Measurements from ENCODE around the gene KL. TPM values are rescaled to one million over a fixed set of nuclear protein-coding genes. Genes with fewer than 3 reads are reported as not detected.

Gene KL
- 1.6 TPM for total RNA-seq
- 0.80 TPM for polyA plus RNA-seq
- long read RNA-seq, donor 1 = 0 reads
- long read RNA-seq, donor 2 = 0 reads
- long read RNA-seq, donor 3 = 0 reads
- long read RNA-seq, donor 4 = 0 reads
- long read RNA-seq, donor 5, full-length matches to known transcripts = 1 of 1 reads
- long read RNA-seq, donor 5, partial matches to known transcripts = 0 of 1 reads
- long read RNA-seq, donor 5, other reads (novel, unspliced or antisense) = 0 of 1 reads
- long read RNA-seq, donor 6 = 0 reads
- long read RNA-seq, donor 7 = 0 reads
- long read RNA-seq, donor 8 = 0 reads
- long read RNA-seq, donor 9 = 0 reads
- long read RNA-seq, donor 10 = 0 reads

DNA sequence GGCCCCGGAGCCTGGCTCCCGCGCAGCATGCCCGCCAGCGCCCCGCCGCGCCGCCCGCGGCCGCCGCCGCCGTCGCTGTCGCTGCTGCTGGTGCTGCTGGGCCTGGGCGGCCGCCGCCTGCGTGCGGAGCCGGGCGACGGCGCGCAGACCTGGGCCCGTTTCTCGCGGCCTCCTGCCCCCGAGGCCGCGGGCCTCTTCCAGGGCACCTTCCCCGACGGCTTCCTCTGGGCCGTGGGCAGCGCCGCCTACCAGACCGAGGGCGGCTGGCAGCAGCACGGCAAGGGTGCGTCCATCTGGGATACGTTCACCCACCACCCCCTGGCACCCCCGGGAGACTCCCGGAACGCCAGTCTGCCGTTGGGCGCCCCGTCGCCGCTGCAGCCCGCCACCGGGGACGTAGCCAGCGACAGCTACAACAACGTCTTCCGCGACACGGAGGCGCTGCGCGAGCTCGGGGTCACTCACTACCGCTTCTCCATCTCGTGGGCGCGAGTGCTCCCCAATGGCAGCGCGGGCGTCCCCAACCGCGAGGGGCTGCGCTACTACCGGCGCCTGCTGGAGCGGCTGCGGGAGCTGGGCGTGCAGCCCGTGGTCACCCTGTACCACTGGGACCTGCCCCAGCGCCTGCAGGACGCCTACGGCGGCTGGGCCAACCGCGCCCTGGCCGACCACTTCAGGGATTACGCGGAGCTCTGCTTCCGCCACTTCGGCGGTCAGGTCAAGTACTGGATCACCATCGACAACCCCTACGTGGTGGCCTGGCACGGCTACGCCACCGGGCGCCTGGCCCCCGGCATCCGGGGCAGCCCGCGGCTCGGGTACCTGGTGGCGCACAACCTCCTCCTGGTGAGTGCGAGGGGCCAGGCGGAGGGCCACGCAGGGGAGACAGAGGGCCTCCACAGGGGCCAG, at the start of gene KL:
KL (plus strand) TSS at position 10 of the 909 bp plus-strand sequence; CDS start at position 28, 18 bp downstream.
- H3K27me3 ChIP-seq (ENCODE audit: control insufficient read depth in 2 of 2, insufficient read depth in 1 of 2, low read length in 1 of 2) = peaks cover 36 to 66% of the 10 kb centered on the region in 2 donors
- peak in 2 of 9 donors; percentile 6 to 23 for DNase-seq (ENCODE audit: low read depth in 6 of 9, low spot score in 9 of 9)
- 2% methylated on average over 106 of the region's 106 CpGs for whole genome bisulfite sequencing

DNA sequence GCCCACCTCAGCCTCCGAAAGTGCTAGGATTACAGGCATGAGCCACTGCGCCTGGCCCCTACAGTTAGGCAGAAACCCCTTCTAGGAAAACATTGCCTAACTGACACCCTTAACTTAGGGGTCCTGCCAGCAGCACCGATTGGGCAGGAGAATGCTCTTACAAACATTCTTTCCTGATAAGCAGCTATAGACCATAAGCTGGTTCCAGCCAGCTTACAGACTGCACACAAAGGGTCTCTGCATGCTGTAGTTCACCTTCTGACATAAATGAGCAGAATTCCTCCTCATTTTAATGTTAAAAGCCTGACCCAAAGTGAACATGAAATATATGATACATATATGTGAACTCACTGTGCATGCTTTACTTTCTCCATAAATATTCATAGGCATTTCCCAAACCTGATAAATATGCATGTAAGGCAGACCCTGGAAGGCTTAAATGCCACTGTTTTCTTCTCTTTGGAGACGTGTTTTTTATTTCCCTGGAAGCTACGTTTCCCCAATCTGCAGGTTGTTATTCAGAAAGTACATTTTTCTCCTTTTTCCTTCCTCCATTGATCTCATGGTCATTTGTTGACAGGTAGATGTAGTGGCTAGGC, 48.5 kb upstream of the KL start:
- DNase-seq (ENCODE audit: low read depth in 6 of 9, low spot score in 9 of 9) = no peak
- no peaks in the 10 kb centered on the region for H3K9me3 ChIP-seq (ENCODE audit: control insufficient read depth in 2 of 2, insufficient read depth in 1 of 2, low read length in 1 of 2)
- no peaks in the 10 kb centered on the region for H3K36me3 ChIP-seq (ENCODE audit: control insufficient read depth in 2 of 2, insufficient read depth in 2 of 2, low read length in 1 of 2)
- WGBS = 76% methylated on average over 5 of the region's 5 CpGs
- H3K4me1 ChIP-seq (ENCODE audit: control insufficient read depth in 2 of 2, insufficient read depth in 2 of 2, low read length in 2 of 2) = no peaks in the 10 kb centered on the region
- H3K4me3 ChIP-seq (ENCODE audit: low read length in 2 of 2) = no peak overlapping the region
- H3K27ac ChIP-seq (ENCODE audit: low read depth in 1 of 2, low read length in 1 of 2) = no peak overlapping the region
- no peaks in the 10 kb centered on the region for H3K27me3 ChIP-seq (ENCODE audit: control insufficient read depth in 2 of 2, insufficient read depth in 1 of 2, low read length in 1 of 2)

More for the DNA sequence above, at the start of gene KL:
- Histone ChIP-seq H3K4me3 (ENCODE audit: low read length in 2 of 2) (peak within 1 kb of the TSS; percentile 24 to 38), H3K36me3 (ENCODE audit: control insufficient read depth in 2 of 2, insufficient read depth in 2 of 2, low read length in 1 of 2) (no peaks in the 10 kb centered on the region), H3K9me3 (ENCODE audit: control insufficient read depth in 2 of 2, insufficient read depth in 1 of 2, low read length in 1 of 2) (peaks cover 0 to 3% of the 10 kb centered on the region in 2 donors), H3K27ac (ENCODE audit: low read depth in 1 of 2, low read length in 1 of 2) (peak within 1 kb of the TSS; percentile 18 to 55), H3K4me1 (ENCODE audit: control insufficient read depth in 2 of 2, insufficient read depth in 2 of 2, low read length in 2 of 2) (peaks cover 0 to 13% of the 10 kb centered on the region in 2 donors)

- H3K9me3 ChIP-seq (ENCODE audit: control insufficient read depth in 2 of 2, insufficient read depth in 1 of 2, low read length in 1 of 2) = no peaks in the 10 kb centered on the region
- DNase-seq (ENCODE audit: low read depth in 6 of 9, low spot score in 9 of 9) = no peak
- WGBS = 98% methylated on average over 1 of the region's 1 CpG
- H3K27me3 ChIP-seq (ENCODE audit: control insufficient read depth in 2 of 2, insufficient read depth in 1 of 2, low read length in 1 of 2) = no peaks in the 10 kb centered on the region
- H3K36me3 ChIP-seq (ENCODE audit: control insufficient read depth in 2 of 2, insufficient read depth in 2 of 2, low read length in 1 of 2) = no peaks in the 10 kb centered on the region
- H3K27ac ChIP-seq (ENCODE audit: low read depth in 1 of 2, low read length in 1 of 2) = no peak overlapping the region
- H3K4me1 ChIP-seq (ENCODE audit: control insufficient read depth in 2 of 2, insufficient read depth in 2 of 2, low read length in 2 of 2) = no peaks in the 10 kb centered on the region
- H3K4me3 ChIP-seq (ENCODE audit: low read length in 2 of 2) = no peak overlapping the region
These were observed 47.9 kb upstream of the KL start for GRCh38 chr13:32968316-32968715.

GRCh38 chr13:32968793-32969192, 47.4 kb upstream of the KL start:
- Histone ChIP-seq H3K27ac (ENCODE audit: low read depth in 1 of 2, low read length in 1 of 2) (peak overlapping the region in 1 of 2 donors; percentile 13), H3K4me1 (ENCODE audit: control insufficient read depth in 2 of 2, insufficient read depth in 2 of 2, low read length in 2 of 2) (no peaks in the 10 kb centered on the region), H3K4me3 (ENCODE audit: low read length in 2 of 2) (no peak overlapping the region), H3K27me3 (ENCODE audit: control insufficient read depth in 2 of 2, insufficient read depth in 1 of 2, low read length in 1 of 2) (no peaks in the 10 kb centered on the region), H3K9me3 (ENCODE audit: control insufficient read depth in 2 of 2, insufficient read depth in 1 of 2, low read length in 1 of 2) (no peaks in the 10 kb centered on the region), H3K36me3 (ENCODE audit: control insufficient read depth in 2 of 2, insufficient read depth in 2 of 2, low read length in 1 of 2) (no peaks in the 10 kb centered on the region)
- 97% methylated on average over 3 of the region's 3 CpGs for WGBS
- DNase-seq (ENCODE audit: low read depth in 6 of 9, low spot score in 9 of 9) = no peak

DNA sequence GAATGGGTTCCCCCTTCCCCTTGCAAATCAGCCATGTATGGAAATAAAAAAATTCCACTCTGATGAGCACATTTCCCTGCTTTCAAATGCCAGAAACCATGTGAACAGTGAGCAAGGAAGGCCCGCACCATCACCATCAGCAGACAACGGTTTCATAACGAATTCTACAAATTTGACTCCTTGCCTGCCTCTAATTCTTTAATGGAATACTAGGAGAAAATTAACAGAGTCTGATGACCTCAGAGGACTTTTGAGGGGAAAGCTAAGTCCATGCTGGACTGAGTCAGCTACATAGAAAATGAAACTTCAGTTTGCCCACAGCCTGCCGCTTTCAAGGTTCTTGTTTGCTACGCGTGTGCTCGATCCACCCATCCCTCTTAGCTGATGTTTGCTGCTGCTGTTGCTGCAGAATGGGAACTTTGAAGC, 46.7 kb upstream of the KL start:
- Histone ChIP-seq H3K27ac (ENCODE audit: low read depth in 1 of 2, low read length in 1 of 2) (peak overlapping the region in 1 of 2 donors; percentile 28), H3K36me3 (ENCODE audit: control insufficient read depth in 2 of 2, insufficient read depth in 2 of 2, low read length in 1 of 2) (no peaks in the 10 kb centered on the region), H3K27me3 (ENCODE audit: control insufficient read depth in 2 of 2, insufficient read depth in 1 of 2, low read length in 1 of 2) (no peaks in the 10 kb centered on the region), H3K4me1 (ENCODE audit: control insufficient read depth in 2 of 2, insufficient read depth in 2 of 2, low read length in 2 of 2) (no peaks in the 10 kb centered on the region), H3K4me3 (ENCODE audit: low read length in 2 of 2) (no peak overlapping the region), H3K9me3 (ENCODE audit: control insufficient read depth in 2 of 2, insufficient read depth in 1 of 2, low read length in 1 of 2) (no peaks in the 10 kb centered on the region)
- DNase-seq (ENCODE audit: low read depth in 6 of 9, low spot score in 9 of 9) = no peak
- WGBS = 83% methylated on average over 7 of the region's 7 CpGs

DNA sequence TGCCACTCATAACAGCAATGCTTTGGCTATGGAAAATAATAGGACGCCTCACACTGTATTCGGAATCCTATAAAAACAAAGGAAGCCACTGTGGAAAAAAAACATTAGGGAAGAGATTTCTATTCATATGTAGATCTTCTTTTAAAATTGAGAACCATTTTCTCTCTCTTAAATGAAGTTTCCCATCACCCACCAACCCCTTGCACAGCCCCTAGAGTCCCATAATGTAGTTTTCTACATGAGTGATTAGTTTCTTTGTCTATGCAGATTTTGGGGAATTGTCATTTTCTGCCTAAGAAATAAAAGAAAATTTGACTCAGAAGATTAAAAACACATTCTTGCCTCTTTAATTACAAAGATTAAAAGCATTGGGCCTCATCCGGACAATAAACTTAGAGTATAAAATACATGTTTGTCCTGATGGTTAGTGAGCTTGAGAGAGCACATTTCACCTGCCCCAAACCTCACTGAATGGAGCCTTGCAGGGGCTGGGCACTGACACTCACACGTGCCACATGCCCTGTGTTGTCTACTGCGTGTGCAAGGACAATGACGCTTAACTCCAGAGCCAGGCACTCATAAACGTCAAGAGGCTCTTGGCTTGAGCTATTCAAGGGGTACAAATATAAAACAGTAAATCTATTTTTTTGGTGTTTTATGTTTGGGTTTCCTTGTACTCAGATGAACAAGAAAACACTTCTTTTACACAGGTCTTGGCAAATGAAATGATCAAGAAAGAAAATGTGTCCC, 40.0 kb upstream of the KL start:
- Histone ChIP-seq H3K27ac (ENCODE audit: low read depth in 1 of 2, low read length in 1 of 2) (no peak overlapping the region), H3K4me3 (ENCODE audit: low read length in 2 of 2) (no peak overlapping the region), H3K9me3 (ENCODE audit: control insufficient read depth in 2 of 2, insufficient read depth in 1 of 2, low read length in 1 of 2) (no peaks in the 10 kb centered on the region), H3K27me3 (ENCODE audit: control insufficient read depth in 2 of 2, insufficient read depth in 1 of 2, low read length in 1 of 2) (no peaks in the 10 kb centered on the region), H3K36me3 (ENCODE audit: control insufficient read depth in 2 of 2, insufficient read depth in 2 of 2, low read length in 1 of 2) (no peaks in the 10 kb centered on the region), H3K4me1 (ENCODE audit: control insufficient read depth in 2 of 2, insufficient read depth in 2 of 2, low read length in 2 of 2) (no peaks in the 10 kb centered on the region)
- WGBS = 98% methylated on average over 7 of the region's 7 CpGs
- DNase-seq (ENCODE audit: low read depth in 6 of 9, low spot score in 9 of 9) = no peak

DNA sequence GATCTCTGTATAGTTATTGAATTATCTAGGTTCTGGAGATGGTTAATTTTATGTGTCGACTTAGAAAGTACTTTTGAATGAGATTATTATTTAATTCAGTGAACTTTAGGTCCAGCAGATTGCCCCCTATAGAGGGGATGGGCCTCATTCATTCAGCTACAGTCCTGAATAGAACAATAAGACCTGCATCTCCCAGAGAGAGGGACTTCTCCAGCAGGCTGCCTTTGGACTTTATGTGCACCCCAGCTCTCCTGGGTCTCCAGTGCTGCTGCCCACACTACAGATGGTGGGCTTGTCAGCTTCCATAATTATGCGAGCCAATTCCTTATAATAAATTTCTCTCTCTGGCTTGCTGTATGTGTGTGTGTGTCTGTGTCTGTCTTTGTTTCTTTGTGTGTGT, 39.3 kb upstream of the KL start:
- Histone ChIP-seq H3K4me1 (ENCODE audit: control insufficient read depth in 2 of 2, insufficient read depth in 2 of 2, low read length in 2 of 2) (no peaks in the 10 kb centered on the region), H3K36me3 (ENCODE audit: control insufficient read depth in 2 of 2, insufficient read depth in 2 of 2, low read length in 1 of 2) (no peaks in the 10 kb centered on the region), H3K4me3 (ENCODE audit: low read length in 2 of 2) (no peak overlapping the region), H3K9me3 (ENCODE audit: control insufficient read depth in 2 of 2, insufficient read depth in 1 of 2, low read length in 1 of 2) (no peaks in the 10 kb centered on the region), H3K27ac (ENCODE audit: low read depth in 1 of 2, low read length in 1 of 2) (no peak overlapping the region), H3K27me3 (ENCODE audit: control insufficient read depth in 2 of 2, insufficient read depth in 1 of 2, low read length in 1 of 2) (no peaks in the 10 kb centered on the region)
- no peak for DNase-seq (ENCODE audit: low read depth in 6 of 9, low spot score in 9 of 9)
- 97% methylated on average over 2 of the region's 2 CpGs for WGBS

GRCh38 chr13:32977321-32977720, 38.9 kb upstream of the KL start:
- DNase-seq (ENCODE audit: low read depth in 6 of 9, low spot score in 9 of 9) = no peak
- H3K36me3 ChIP-seq (ENCODE audit: control insufficient read depth in 2 of 2, insufficient read depth in 2 of 2, low read length in 1 of 2) = no peaks in the 10 kb centered on the region
- H3K27ac ChIP-seq (ENCODE audit: low read depth in 1 of 2, low read length in 1 of 2) = no peak overlapping the region
- 96% methylated on average over 7 of the region's 7 CpGs for WGBS
- no peaks in the 10 kb centered on the region for H3K9me3 ChIP-seq (ENCODE audit: control insufficient read depth in 2 of 2, insufficient read depth in 1 of 2, low read length in 1 of 2)
- no peaks in the 10 kb centered on the region for H3K27me3 ChIP-seq (ENCODE audit: control insufficient read depth in 2 of 2, insufficient read depth in 1 of 2, low read length in 1 of 2)
- no peaks in the 10 kb centered on the region for H3K4me1 ChIP-seq (ENCODE audit: control insufficient read depth in 2 of 2, insufficient read depth in 2 of 2, low read length in 2 of 2)
- no peak overlapping the region for H3K4me3 ChIP-seq (ENCODE audit: low read length in 2 of 2)
